Right cardiac atrium (tissue), 5 donors: ENCODE results near the gene RBM19. TPM values are rescaled to one million over a fixed set of nuclear protein-coding genes. Genes with fewer than 3 reads are reported as not detected.

Experiments
- ATAC-seq, 2 donors: fragments of 200-7000 bp; cut with Tn5 transposase; one replicate each; pipeline versions ENCODE4 v1.8.0 to v1.9.1; 2020; ENCODE audit warnings: moderate library complexity in 2 of 2, mild to moderate bottlenecking in 1 of 2
- DNase-seq, 3 donors: peaks; one replicate each; pipeline ENCODE4 v3.0.0-alpha.2; 2020
- H3K27ac ChIP-seq: one replicate; pipeline ENCODE4 v1.5.1; 2013; ENCODE audit warnings: mild to moderate bottlenecking, low read length, control low read depth, moderate library complexity
- H3K27me3 ChIP-seq: one replicate; pipeline ENCODE4 v1.6.1; 2013; ENCODE audit not compliant: control insufficient read depth, insufficient read depth
- H3K4me1 ChIP-seq: one replicate; pipeline ENCODE4 v1.6.1; 2013; ENCODE audit warnings: low read length; ENCODE audit not compliant: control insufficient read depth, insufficient read depth
- H3K4me3 ChIP-seq: one replicate; pipeline ENCODE4 v1.5.1; 2013; ENCODE audit warnings: low read length, control low read depth
- H3K9me3 ChIP-seq: one replicate; pipeline ENCODE4 v1.6.1; 2013; ENCODE audit warnings: low read length; ENCODE audit not compliant: control insufficient read depth
- WGBS: extraction: QIAGEN DNeasy Blood & Tissue Kit; methylation state at CpG from one replicate; pipeline ENCODE4 v1.1.7; 2013; 5-methylcytosine and 5-hydroxymethylcytosine counted together
- intact Hi-C, 4 donors: fragments of 100-400 bp; cut with DNase I; formaldehyde crosslinking; loops; one replicate each; pipeline versions ENCODE4 v1.11.0 to v1.14.0; 2022 to 2023
- polyA plus RNA-seq: library from polyadenylated mRNA; stranded (reverse); fragments of 200-250 nt; gene quantifications from one replicate; pipeline ENCODE4 v1.2.3, GENCODE V29; 2013
- total RNA-seq, 4 donors: library from RNA; stranded (reverse); fragmentation: NEBNext Ultra II Directional; extraction: Animal tissue kit (Norgen Biotek cat#: 25700); gene quantifications; one replicate each; pipeline ENCODE4 v1.2.1, GENCODE V29; 2021
- donor health status: healthy with polysubstance abuse.
- donor health status: DM: no; HTN: yes; CAD: no.
- donor health status: DM: no; HTN: no; CAD: no.
- donor health status: DM: no; HTN: yes; CAD: no; lungs with severe emphysema.
- donor health status: DM: yes; HTN: yes; CAD: no.

RBM19 gene
- total and polyA plus RNA-seq, 5 donors: 12.7 to 21.7 (median 17.1) TPM

DNA sequence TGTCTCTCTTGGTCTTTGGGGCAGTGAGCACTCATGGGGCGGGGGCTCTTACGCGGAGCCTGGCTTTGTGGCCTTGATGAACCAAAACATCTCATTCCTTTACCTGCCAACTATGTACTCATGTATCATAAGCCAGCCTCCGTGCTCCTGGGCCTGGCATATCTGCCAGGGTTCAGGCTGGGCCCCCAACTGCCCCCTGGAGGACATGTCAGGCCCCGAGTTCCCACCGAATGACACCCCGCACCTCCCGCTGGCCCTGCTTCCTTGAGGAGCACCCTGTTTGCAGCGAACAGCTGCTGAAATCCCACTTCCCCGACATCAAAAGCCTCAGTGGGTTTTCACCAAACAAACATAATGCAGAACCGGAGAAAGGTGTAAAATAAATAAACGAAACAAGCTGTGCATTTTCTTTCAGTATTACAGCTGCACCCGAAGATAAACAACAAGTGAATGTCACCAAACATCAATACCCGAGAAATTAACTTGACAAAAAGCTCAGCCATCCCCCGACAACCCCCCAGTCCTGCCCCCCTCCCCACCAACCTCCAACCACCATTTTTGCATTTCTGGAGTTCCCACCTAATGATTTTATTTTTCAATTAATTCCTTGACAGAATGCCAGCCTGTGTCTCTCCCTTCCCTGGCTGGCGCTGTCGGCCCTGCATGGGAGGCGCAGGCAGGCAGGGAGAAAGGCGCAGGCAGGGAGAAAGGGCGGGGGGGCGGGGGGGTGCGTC, 139.2 kb downstream of the RBM19 start:
- H3K27ac ChIP-seq: no peak overlapping the region
- intact Hi-C loops: no loop called here
- DNase-seq: no peak
- no peaks in the 10 kb centered on the region for H3K4me1 ChIP-seq
- no peaks in the 10 kb centered on the region for H3K9me3 ChIP-seq
- 87% methylated on average over 22 of the region's 22 CpGs for WGBS
- H3K27me3 ChIP-seq: no peaks in the 10 kb centered on the region
- H3K4me3 ChIP-seq: no peak overlapping the region
- ATAC-seq: no peak

DNA sequence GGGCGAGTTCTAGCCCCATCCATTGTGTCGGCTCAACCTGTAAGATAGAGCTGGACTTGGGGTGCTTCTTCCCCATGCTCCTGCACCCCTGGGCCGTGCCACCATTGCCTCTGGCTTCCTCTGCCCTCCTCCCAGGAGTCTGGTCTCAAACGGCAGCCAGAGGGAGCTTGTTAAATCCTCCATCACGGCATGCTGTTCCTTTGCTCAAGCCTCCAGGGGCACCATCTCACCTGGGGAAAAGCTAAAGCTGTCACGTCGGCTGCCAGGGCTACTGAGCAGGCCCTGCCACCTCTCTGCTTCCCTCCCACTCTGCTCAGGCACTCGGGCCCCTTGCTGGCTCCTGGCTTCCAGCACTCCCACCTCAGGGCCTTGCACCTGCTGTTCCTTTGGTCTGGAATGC, 140.4 kb downstream of the RBM19 start:
- ATAC-seq (no peak), DNase-seq (no peak)
- no peak overlapping the region for H3K4me3 ChIP-seq
- WGBS: 78% methylated on average over 8 of the region's 8 CpGs
- no peaks in the 10 kb centered on the region for H3K27me3 ChIP-seq
- H3K9me3 ChIP-seq: no peaks in the 10 kb centered on the region
- no peaks in the 10 kb centered on the region for H3K4me1 ChIP-seq
- intact Hi-C loops: no loop called here
- no peak overlapping the region for H3K27ac ChIP-seq

GRCh38 chr12:113823816-113824215, 142.3 kb downstream of the RBM19 start:
- Histone ChIP-seq H3K27ac (no peak overlapping the region), H3K27me3 (no peaks in the 10 kb centered on the region), H3K4me1 (no peaks in the 10 kb centered on the region), H3K9me3 (no peaks in the 10 kb centered on the region), H3K4me3 (no peak overlapping the region)
- DNase-seq (no peak), ATAC-seq (no peak)
- 90% methylated on average over 5 of the region's 5 CpGs for WGBS
- intact Hi-C loops: no loop called here

DNA sequence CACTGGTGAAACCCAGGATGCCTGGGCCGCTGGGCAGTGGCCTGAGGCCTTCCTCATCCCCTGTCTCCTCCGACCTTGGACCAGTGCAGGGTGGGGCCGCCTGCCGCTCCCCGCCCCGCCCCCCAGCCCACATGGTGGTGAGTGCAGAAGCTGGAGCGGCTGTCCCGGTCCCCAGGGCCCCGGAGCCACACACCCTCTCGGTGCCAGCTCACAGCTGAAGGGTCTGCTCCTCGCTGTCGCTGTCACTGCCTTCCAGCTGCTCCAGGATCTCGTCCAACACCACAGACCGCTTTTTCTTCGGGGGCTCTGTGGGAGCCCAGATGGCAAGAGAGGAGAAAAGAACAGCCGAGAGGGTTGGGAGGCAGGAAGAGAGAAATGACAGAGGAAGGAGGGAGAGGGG, 143.1 kb downstream of the RBM19 start:
- no peak overlapping the region for H3K27ac ChIP-seq
- H3K27me3 ChIP-seq: no peaks in the 10 kb centered on the region
- H3K4me3 ChIP-seq: no peak overlapping the region
- H3K9me3 ChIP-seq: no peaks in the 10 kb centered on the region
- peak in 1 of 2 donors; percentile 28 for ATAC-seq
- H3K4me1 ChIP-seq: no peaks in the 10 kb centered on the region
- WGBS: 70% methylated on average over 16 of the region's 16 CpGs
- no peak for DNase-seq
- intact Hi-C loops: no loop called here

DNA sequence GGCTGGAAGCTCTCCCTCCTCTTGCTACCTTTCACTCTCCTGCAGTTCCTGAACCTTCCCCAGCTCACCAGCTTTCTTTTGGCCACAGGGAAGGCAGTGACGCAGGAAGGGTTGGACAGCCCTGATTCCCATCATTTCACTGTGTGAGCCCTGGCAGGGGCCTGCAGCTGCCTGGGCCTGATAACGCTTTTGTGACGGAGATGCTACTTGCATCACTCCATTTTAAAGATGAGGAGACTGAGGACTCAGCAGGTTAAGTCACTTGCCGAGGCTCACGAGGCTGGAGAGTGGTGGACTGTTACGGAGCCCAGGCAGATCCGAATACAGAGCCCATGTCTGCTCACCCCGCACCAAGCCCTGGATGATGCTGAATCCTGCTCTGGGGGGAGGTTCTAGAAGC, 145.3 kb downstream of the RBM19 start:
- Histone ChIP-seq H3K9me3 (no peaks in the 10 kb centered on the region), H3K4me3 (no peak overlapping the region), H3K4me1 (no peaks in the 10 kb centered on the region), H3K27ac (no peak overlapping the region), H3K27me3 (no peaks in the 10 kb centered on the region)
- intact Hi-C loops: no loop called here
- WGBS: 96% methylated on average over 8 of the region's 8 CpGs
- no peak for DNase-seq
- ATAC-seq: no peak

GRCh38 chr12:113820309-113820708, 145.8 kb downstream of the RBM19 start:
- Histone ChIP-seq H3K4me1 (no peaks in the 10 kb centered on the region), H3K4me3 (no peak overlapping the region), H3K27ac (no peak overlapping the region), H3K9me3 (no peaks in the 10 kb centered on the region), H3K27me3 (no peaks in the 10 kb centered on the region)
- intact Hi-C loops: no loop called here
- no peak for DNase-seq
- WGBS: 80% methylated on average over 15 of the region's 15 CpGs
- ATAC-seq: no peak

- WGBS: 85% methylated on average over 10 of the region's 10 CpGs
- H3K4me1 ChIP-seq: no peaks in the 10 kb centered on the region
- DNase-seq (no peak), ATAC-seq (no peak)
- no peaks in the 10 kb centered on the region for H3K27me3 ChIP-seq
- intact Hi-C loops: no loop called here
- no peak overlapping the region for H3K27ac ChIP-seq
- no peak overlapping the region for H3K4me3 ChIP-seq
- no peaks in the 10 kb centered on the region for H3K9me3 ChIP-seq
Observed at GRCh38 chr12:113819495-113819894, 146.6 kb downstream of the RBM19 start.

DNA sequence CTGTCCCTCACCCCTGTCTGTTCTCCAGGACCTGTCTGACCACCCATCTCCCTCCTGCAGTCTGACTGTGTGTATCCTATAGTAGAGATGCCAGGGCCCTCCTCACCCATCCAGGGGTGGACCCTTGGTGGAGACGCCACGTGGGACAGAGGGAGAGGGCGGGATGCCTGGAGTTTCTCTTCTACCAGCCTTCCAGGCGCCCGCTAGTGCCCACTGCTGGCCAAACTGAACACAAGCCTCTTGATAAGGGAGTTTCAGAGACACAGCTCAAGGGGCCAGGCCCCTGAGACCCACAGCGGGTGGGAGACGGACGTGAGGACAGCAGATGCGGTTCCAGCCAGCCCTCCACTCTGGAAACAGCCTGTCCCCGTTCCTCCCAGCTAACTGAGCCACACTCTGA, 147.3 kb downstream of the RBM19 start:
- Histone ChIP-seq H3K27me3 (no peaks in the 10 kb centered on the region), H3K27ac (no peak overlapping the region), H3K9me3 (no peaks in the 10 kb centered on the region), H3K4me3 (no peak overlapping the region), H3K4me1 (no peaks in the 10 kb centered on the region)
- WGBS: 80% methylated on average over 10 of the region's 10 CpGs
- DNase-seq (no peak), ATAC-seq (no peak)
- intact Hi-C loops: no loop called here

DNA sequence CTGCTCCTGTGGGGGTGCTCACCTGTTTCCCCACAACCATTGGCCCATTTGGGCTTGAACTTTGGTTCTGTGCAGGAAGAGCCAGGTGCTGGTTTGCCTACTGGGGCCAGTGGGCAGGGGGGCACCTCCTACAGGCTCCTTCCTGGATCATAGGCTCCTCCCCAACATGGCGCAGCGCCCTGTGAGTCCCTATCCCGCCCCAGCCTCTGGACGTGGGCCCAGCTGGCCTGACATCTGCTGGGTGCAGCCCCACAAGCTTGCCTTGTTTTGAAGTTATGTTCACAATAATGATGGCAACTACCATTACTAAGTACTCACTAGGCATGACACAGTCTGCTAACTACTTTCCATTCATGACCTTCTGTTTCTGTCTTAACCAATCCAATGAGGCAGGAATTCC, 147.8 kb downstream of the RBM19 start:
- H3K27me3 ChIP-seq: no peaks in the 10 kb centered on the region
- no peak overlapping the region for H3K4me3 ChIP-seq
- no peaks in the 10 kb centered on the region for H3K4me1 ChIP-seq
- intact Hi-C loops: no loop called here
- no peaks in the 10 kb centered on the region for H3K9me3 ChIP-seq
- DNase-seq (no peak), ATAC-seq (no peak)
- H3K27ac ChIP-seq: no peak overlapping the region
- WGBS: 80% methylated on average over 4 of the region's 4 CpGs

DNA sequence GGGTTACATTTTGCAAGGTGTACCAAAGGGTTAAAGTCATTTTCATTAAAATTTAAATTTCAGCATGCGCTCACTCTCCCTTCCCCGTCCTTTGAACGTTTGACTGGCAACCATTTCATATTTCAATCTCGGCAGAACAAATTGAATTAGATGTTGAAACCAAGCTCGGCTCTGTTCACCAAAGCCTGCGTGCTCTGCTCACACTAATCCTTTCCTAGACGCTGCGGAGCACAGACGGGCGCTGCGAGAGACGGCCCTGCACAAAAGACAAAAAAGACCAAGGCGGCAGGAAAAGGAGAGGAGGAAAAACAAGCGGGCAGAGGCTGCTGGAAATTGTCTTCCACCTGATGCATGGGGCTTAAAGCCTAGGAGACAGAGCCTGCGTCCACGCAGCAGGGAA, 149.3 kb downstream of the RBM19 start:
- ATAC-seq (no peak), DNase-seq (no peak)
- Histone ChIP-seq H3K4me1 (no peaks in the 10 kb centered on the region), H3K27me3 (no peaks in the 10 kb centered on the region), H3K4me3 (no peak overlapping the region), H3K27ac (no peak overlapping the region), H3K9me3 (no peaks in the 10 kb centered on the region)
- intact Hi-C loops: no loop called here
- 82% methylated on average over 16 of the region's 16 CpGs for whole genome bisulfite sequencing

- intact Hi-C loops: no loop called here
- DNase-seq (no peak), ATAC-seq (no peak)
- Histone ChIP-seq H3K4me1 (no peaks in the 10 kb centered on the region), H3K4me3 (no peak overlapping the region), H3K27ac (no peak overlapping the region), H3K27me3 (no peaks in the 10 kb centered on the region), H3K9me3 (no peaks in the 10 kb centered on the region)
- whole genome bisulfite sequencing: 72% methylated on average over 5 of the region's 5 CpGs
Observed at GRCh38 chr12:113815031-113815430, 151.1 kb downstream of the RBM19 start.

DNA sequence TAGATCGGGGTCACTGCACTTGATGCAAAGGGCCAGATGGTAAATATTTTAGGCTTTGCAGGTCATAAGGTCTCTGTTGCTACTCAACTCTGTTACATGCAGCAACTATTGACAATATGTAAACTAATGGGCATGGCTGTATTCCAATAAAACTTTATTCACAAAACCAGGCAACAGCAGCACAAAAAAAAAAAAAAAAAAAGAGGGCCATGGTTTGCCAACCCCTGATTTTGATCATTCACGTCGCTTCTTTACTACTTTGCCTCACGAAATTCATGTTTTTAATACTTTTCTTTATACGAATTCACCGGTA, 152.9 kb downstream of the RBM19 start:
- no peak overlapping the region for H3K4me3 ChIP-seq
- no peak for ATAC-seq
- WGBS: 88% methylated on average over 6 of the region's 6 CpGs

More for the DNA sequence above, 152.9 kb downstream of the RBM19 start:
- Histone ChIP-seq H3K27ac (no peak overlapping the region), H3K4me1 (no peaks in the 10 kb centered on the region), H3K27me3 (no peaks in the 10 kb centered on the region), H3K9me3 (no peaks in the 10 kb centered on the region)
- DNase-seq: no peak
- intact Hi-C loops: no loop called here
